OCI-LY1 (cell line): ENCODE results near the gene RAD51B.

Source experiments
- H2AFZ ChIP-seq: fragments of 200-600 bp; sonication (generic), shearing (Covaris generic); 2 replicates; pipeline ENCODE4 v1.6.0; 2014; ENCODE audit warnings: antibody characterized with exemption, mild to moderate bottlenecking, low read length
- H3F3A ChIP-seq: fragments of 200-600 bp; sonication (generic), shearing (Covaris generic); 2 replicates; pipeline ENCODE4 v1.6.0; 2014; ENCODE audit warnings: mild to moderate bottlenecking, antibody characterized with exemption, low read length, moderate library complexity; ENCODE audit not compliant: insufficient read depth
- H3K27ac ChIP-seq: fragments of 200-600 bp; sonication (generic); 2 replicates; pipeline ENCODE4 v1.5.1; 2014; ENCODE audit warnings: low read length, mixed run types, mild to moderate bottlenecking, low read depth; ENCODE audit not compliant: poor library complexity, severe bottlenecking
- H3K27me3 ChIP-seq: fragments of 200-600 bp; sonication (generic); 2 replicates; pipeline ENCODE4 v1.6.0; 2014; ENCODE audit warnings: antibody characterized with exemption, mild to moderate bottlenecking, low read length, moderate library complexity; ENCODE audit not compliant: insufficient read depth
- H3K36me3 ChIP-seq: fragments of 200-600 bp; sonication (generic); 2 replicates; pipeline ENCODE4 v1.6.1; 2014; ENCODE audit warnings: mild to moderate bottlenecking, antibody characterized with exemption, low read length, moderate library complexity, mixed read lengths; ENCODE audit not compliant: insufficient read depth
- H3K4me1 ChIP-seq: fragments of 200-600 bp; sonication (generic); 2 replicates; pipeline ENCODE4 v1.5.1; 2014; ENCODE audit warnings: mild to moderate bottlenecking, low read length, moderate library complexity; ENCODE audit not compliant: insufficient read depth, severe bottlenecking
- H3K4me2 ChIP-seq: fragments of 200-600 bp; sonication (generic), shearing (Covaris generic); 2 replicates; pipeline ENCODE4 v1.6.1; 2014; ENCODE audit warnings: low read length
- H3K4me3 ChIP-seq: fragments of 200-600 bp; sonication (generic); 2 replicates; pipeline ENCODE4 v1.5.1; 2014; ENCODE audit warnings: low read length, low read depth, mild to moderate bottlenecking, mixed read lengths; ENCODE audit not compliant: poor library complexity, severe bottlenecking
- H3K79me2 ChIP-seq: fragments of 200-600 bp; shearing (Covaris generic); 2 replicates; pipeline ENCODE4 v1.6.1; 2016; ENCODE audit warnings: mixed run types, low read length, mixed read lengths; ENCODE audit not compliant: insufficient read depth
- H3K9ac ChIP-seq: fragments of 200-600 bp; sonication (generic), shearing (Covaris generic); 2 replicates; pipeline ENCODE4 v1.6.1; 2014; ENCODE audit warnings: mild to moderate bottlenecking, low read length, mixed read lengths
- H3K9me2 ChIP-seq: fragments of 200-600 bp; sonication (generic), shearing (Covaris generic); 2 replicates; pipeline ENCODE4 v1.6.1; 2014; ENCODE audit warnings: low read depth, mild to moderate bottlenecking, low read length, mixed read lengths
- H3K9me3 ChIP-seq: fragments of 200-600 bp; shearing (Covaris generic); 2 replicates; pipeline ENCODE4 v1.6.1; 2014; ENCODE audit warnings: low read length, mixed read lengths
- H4K20me1 ChIP-seq: fragments of 200-600 bp; sonication (generic), shearing (Covaris generic); 2 replicates; pipeline ENCODE4 v1.6.0; 2016; ENCODE audit warnings: mild to moderate bottlenecking, low read length; ENCODE audit not compliant: insufficient read depth
- CTCF ChIP-seq: fragments of 200-600 bp; sonication (generic), shearing (Covaris generic); IDR thresholded peaks from 2 replicates; pipeline ENCODE4 v1.5.1; 2017; ENCODE audit warnings: mild to moderate bottlenecking, antibody characterized with exemption, low read length, moderate library complexity, mixed read lengths
- EZH2 ChIP-seq: fragments of 200-600 bp; sonication (generic), shearing (Covaris generic); IDR thresholded peaks from 2 replicates; pipeline ENCODE4 v1.8.0; 2017; ENCODE audit warnings: borderline replicate concordance, mixed run types, mild to moderate bottlenecking, antibody characterized with exemption, low read length, moderate library complexity, mixed read lengths

The RAD51B gene

GRCh38 chr14:68346556-68347343, 527.2 kb downstream of the RAD51B start:
- Histone ChIP-seq H3K9me3 (peaks cover 8% of the 10 kb centered on the region; the same call in 1 of the 2 replicates), H3K4me2 (no peak overlapping the region), H3K79me2 (no peaks in the 10 kb centered on the region), H3K4me3 (no peak overlapping the region), H3K9ac (no peak overlapping the region), H3K27me3 (no peaks in the 10 kb centered on the region), H3F3A (no peaks in the 10 kb centered on the region), H3K4me1 (peaks cover 33% of the 10 kb centered on the region), H3K27ac (no peak overlapping the region), H4K20me1 (no peaks in the 10 kb centered on the region), H3K9me2 (no peaks in the 10 kb centered on the region), H3K36me3 (no peaks in the 10 kb centered on the region), H2AFZ (no peak overlapping the region)
- TF ChIP-seq EZH2: no peak
- no peak for TF ChIP-seq CTCF

GRCh38 chr14:68349900-68350629, 530.5 kb downstream of the RAD51B start:
- H3F3A ChIP-seq: no peaks in the 10 kb centered on the region
- H3K4me3 ChIP-seq: no peak overlapping the region
- H3K9ac ChIP-seq: no peak overlapping the region
- H4K20me1 ChIP-seq: no peaks in the 10 kb centered on the region
- no peak overlapping the region for H2AFZ ChIP-seq
- H3K9me2 ChIP-seq: no peaks in the 10 kb centered on the region
- H3K4me2 ChIP-seq: no peak overlapping the region
- H3K79me2 ChIP-seq: no peaks in the 10 kb centered on the region
- H3K36me3 ChIP-seq: no peaks in the 10 kb centered on the region
- no peaks in the 10 kb centered on the region for H3K27me3 ChIP-seq
- H3K27ac ChIP-seq: no peak overlapping the region
- no peak for TF ChIP-seq CTCF
- H3K9me3 ChIP-seq: peaks cover 7% of the 10 kb centered on the region; the same call in 1 of the 2 replicates
- peaks cover 16% of the 10 kb centered on the region for H3K4me1 ChIP-seq

GRCh38 chr14:68355415-68355814, 535.8 kb downstream of the RAD51B start:
- TF ChIP-seq EZH2 (no peak), CTCF (no peak)

More at GRCh38 chr14:68355415-68355814, 535.8 kb downstream of the RAD51B start:
- H2AFZ ChIP-seq: no peak overlapping the region
- no peaks in the 10 kb centered on the region for H3K9me2 ChIP-seq
- H3K36me3 ChIP-seq: no peaks in the 10 kb centered on the region
- H3K79me2 ChIP-seq: no peaks in the 10 kb centered on the region
- H3K27me3 ChIP-seq: no peaks in the 10 kb centered on the region
- H3K4me2 ChIP-seq: no peak overlapping the region
- H3K27ac ChIP-seq: no peak overlapping the region
- peaks cover 3% of the 10 kb centered on the region; the same call in 1 of the 2 replicates for H3K9me3 ChIP-seq
- H3K4me3 ChIP-seq: no peak overlapping the region
- no peaks in the 10 kb centered on the region for H4K20me1 ChIP-seq
- H3K9ac ChIP-seq: no peak overlapping the region
- H3K4me1 ChIP-seq: peaks cover 19% of the 10 kb centered on the region
- no peaks in the 10 kb centered on the region for H3F3A ChIP-seq
